Measurements from ENCODE around the gene GNG14.
A peak's percentile ranks its signal among the peaks of the same experiment; 100 is the strongest.

Gene GNG14

GRCh38 chr19:12727745-12728433 lies 40.1 kb downstream of the GNG14 start:
- no peak for DNase-seq

- no peak for DNase-seq
Observed at GRCh38 chr19:12730064-12730463, 42.3 kb downstream of the GNG14 start.

- DNase-seq: no peak
Observed at GRCh38 chr19:12731337-12731736, 43.5 kb downstream of the GNG14 start.

- DNase-seq: no peak
Observed at GRCh38 chr19:12733369-12734214, 45.8 kb downstream of the GNG14 start.

- DNase-seq: peak; percentile 100
Observed at GRCh38 chr19:12736995-12737834, 49.4 kb downstream of the GNG14 start, which contains the start of gene GET3. GET3 (plus strand) TSS chr19:12737497; CDS start chr19:12737506, 9 bp downstream.

- no peak for DNase-seq
Observed at GRCh38 chr19:12737835-12738351, 50.1 kb downstream of the GNG14 start.

Data from DMS79 treated with DMSO at 0.1 percent for 48 hours (cell line).